ENCODE measurements around the gene MAP1B.

GRCh38 chr5:72224946-72225463 is 117.7 kb downstream of the MAP1B start:
- TF ChIP-seq EZH2 (IDR thresholded peaks at IDR 0.05; ENCODE audit: borderline replicate concordance) (no peak), CTCF (IDR thresholded peaks at IDR 0.05; ENCODE audit: poor library complexity) (no peak)

All from hepatocyte (in vitro differentiated cells).